ENCODE results near the gene CELF1. TPM values are rescaled to one million over a fixed set of nuclear protein-coding genes. Genes with fewer than 3 reads are reported as not detected.

The CELF1 gene
- total RNA-seq, 1 experiment from 2014 or later = 123 TPM

DNA sequence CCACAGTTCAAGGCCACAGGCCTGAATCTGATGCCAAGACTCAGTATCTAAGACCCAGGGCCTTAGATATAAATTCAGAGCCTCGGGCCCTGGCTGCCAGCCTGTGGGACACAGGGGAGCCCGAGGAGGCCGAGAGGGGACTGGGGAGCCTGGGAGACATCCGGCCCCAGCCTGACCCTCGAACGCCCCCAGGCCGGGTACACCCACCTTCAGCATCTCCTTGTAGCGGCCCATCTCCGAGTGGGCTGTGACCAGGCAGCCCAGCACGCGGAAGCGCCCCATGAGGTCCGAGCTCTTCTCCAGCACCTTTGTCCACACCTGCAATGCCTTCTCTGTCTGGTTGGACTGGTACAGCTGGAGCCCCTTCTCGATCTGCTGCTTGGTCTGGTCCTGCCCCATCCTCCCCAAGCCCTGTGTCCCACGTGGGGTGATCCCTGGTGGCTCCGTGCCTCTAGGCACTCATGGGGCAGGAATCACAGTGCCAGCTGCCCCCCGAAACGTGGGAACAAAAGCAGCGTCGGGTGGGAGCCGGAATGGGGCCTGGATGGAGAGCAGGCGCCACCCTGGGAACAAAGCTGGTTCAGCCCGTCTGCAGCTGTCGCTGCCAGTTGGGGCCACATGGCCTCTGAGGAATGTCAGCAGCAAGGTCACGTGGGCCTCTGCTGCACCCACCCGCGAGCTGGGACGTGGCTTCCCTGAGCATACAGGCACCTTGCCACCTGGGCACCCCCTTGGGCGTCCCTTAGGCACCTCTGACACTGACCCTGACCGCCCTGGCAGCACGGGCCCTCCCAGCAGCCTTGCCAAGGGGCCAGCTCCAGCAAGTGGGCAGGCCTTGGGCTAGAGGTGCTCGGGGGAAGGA, 104.1 kb downstream of the CELF1 start, which contains the start of gene RAPSN:
Gene RAPSN, minus strand, starts transcription at position 571 of the 862 bp plus-strand sequence. Its CDS starts 172 bp downstream, at position 399.
- DNase-seq (ENCODE audit: low spot score) = no peak

DNA sequence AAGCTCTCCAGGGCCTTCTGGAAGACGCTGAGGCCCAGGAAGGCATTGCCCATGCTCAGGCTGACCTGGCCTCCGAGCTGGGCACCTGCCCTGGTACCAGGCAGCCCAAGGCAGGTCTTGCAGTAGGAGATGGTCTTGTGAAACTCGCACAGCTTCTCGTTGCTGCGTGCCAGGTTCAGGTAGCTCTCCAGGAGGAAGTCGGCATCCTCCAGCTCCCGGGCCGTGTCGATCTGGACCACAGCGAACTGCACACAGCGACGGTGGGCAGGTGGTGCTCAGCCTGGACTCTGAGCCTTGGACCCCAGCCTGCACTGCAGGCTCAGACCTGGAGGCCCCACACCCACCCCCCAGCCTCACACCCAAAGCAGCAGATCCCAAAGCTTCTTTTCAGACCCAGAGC, 105.0 kb downstream of the CELF1 start:
- DNase-seq (ENCODE audit: low spot score) = no peak

DNA sequence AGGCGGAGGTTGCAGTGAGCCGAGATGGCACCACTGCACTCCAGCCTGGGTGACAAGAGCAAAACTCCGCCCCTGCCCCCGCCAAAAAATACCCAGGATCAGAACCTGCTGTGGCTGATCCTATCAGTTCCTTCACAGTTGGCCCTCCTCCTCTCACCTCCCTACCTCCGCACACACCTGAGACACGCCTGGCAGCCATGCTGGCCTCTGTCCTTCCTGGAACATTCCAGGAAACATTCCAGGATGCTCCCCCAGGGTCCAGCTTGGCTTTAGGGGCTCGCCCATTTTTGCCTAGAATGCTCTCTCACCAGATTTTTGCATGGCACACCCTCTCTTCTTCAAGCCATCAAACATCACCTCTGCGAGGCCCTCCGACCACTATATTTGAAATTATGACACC, 106.1 kb downstream of the CELF1 start:
- no peak for DNase-seq (ENCODE audit: low spot score)

DNA sequence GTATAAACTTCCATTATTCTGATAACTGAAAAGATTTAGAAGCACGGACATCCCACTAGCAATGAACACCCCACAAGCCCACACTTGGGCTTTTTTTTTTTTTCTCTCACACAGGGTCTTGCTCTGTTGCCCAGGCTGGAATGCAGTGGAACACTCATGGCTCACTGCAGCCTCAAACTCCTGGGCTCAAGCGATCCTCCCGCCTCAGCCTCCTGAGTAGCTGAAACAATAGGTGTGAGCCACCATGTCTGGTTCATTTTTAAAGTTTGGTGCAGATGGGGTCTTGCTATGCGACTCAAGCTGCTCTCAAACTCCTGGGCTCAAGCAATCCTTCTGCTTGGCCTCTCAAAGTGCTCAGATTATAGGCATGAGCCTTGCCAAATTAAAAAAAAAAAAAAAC, 107.1 kb downstream of the CELF1 start:
- DNase-seq (ENCODE audit: low spot score) = no peak

DNA sequence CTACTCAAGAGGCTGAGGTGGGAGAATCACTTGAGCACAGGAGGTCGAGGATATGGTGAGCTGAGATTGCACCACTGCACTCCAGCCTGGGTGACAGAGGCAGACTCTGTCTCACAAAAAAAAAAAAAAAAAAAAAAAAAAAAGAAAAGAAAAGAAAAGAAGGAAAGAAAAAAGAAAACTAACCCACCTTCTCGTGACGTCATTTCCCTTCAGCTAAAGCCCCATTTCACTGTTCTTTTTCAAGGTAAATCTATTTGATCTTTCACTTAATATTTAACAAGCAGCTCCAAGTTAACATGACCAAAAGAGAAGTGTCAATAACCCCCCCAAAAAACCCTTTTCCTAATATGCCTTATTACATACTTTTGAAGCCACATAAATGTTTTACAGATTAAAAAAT, 109.1 kb downstream of the CELF1 start:
- no peak for DNase-seq (ENCODE audit: low spot score)

DNA sequence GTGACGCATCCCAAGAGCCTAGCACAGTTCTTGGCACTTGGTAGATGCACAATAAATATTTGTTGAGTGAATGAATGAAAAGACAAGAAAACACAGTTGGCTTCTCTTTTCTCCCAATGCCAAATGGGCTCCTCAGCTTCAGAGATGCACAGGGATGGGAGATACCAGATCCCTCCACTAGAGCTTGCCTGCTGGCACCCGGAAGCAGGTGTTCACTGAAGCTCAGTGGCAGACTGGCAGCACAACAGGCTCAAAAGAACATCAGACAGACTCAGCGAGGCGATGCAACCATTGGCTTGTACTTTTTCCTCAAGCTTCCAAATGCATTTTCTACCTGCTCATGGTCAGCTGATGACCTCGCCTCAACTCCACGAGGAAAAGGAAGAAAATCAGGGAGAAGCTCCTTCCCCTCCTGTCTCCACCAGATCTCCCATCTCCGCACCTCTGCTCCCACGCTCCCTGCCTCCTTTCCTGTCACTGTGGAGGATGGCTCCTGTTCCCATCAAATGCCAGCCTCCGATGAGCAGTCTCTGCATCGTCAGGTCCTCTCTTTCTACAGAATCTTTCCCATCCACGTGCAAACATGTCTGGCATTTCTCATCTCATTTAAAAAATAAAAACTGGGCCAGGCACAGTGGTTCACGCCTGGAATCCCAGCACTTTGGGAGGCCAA, 109.8 kb downstream of the CELF1 start:
- DNase-seq (ENCODE audit: low spot score) = peak; percentile 60

DNA sequence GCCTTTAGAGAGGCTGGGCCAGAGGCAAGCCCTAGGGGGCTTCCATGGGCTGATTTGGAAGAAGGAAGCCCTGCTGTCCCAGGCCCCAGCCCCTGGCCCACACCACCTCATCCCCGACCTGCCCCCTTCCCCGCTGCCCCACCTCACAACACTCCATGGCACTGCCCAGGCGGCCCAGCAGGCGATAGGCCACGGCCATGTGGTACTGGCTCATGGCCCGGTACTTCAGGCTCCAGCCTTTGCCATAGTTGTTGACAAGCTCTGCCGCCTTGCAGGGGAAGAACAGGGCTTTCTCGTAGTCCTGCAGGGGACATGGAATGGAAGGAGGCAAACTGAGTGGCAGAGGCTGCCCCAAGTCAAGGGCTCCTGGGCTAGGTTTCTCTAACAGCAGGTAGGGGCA, 110.4 kb downstream of the CELF1 start:
- no peak for DNase-seq (ENCODE audit: low spot score)

DNA sequence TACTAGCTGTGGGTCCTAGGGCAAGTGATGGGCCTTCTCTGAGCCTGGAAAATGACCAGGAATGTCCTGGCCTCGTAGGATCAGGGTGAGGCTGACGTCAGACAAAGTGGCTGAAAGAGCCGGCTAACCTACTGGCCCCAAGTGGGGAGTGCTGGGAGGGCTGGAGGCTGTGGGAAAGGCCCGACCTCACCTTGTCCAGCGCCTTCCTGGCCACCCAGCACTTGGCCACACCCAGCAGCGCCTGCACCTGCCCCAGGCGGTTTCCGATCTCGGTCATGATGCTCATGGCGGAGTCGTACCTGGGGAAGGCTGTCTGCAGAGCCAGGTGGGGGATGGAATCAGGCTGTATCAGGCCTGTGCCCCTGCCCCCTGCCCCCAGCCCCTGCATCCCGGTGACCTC, 111.5 kb downstream of the CELF1 start:
- no peak for DNase-seq (ENCODE audit: low spot score)

DNA sequence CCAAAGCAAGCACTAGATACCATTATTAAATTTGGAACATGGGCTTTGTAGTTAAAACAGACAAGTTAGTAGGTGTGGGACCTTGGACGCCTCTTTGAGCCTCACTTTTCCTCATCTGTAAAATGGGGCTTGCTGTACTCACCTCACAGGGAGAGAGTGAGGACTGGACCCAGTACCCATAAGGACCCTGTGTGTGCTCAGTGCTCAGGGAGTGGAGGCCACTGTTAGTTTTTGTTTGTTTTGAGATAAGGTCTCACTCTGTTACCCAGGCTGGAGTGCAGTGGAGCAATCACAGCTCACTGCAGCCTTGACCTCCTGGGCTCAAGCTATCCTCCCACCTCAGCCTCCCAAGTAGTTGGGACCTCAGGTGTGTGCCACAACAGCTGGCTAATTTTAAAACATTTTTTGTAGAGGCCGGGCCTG, 112.9 kb downstream of the CELF1 start:
- no peak for DNase-seq (ENCODE audit: low spot score)

DNA sequence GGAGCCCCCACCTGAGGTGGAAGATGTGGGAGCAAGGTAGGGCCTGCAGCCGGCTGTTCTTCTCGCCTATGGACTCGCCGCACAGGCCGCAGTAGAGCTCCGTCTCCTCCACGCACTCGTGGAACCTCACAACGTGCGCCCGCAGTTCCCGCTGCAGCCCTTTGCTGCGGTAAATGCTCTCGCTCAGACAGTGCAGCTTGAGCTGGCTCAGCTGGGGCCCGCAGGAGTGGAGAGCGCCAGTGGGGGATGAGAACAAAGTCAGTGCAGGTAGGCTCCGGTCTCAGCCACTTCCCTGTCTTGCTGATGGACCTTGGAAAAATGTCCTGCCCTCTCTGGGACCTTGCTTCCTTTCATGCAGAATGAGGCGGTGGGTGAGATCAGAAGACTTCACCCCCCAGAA, 114.2 kb downstream of the CELF1 start:
- DNase-seq (ENCODE audit: low spot score) = no peak

DNA sequence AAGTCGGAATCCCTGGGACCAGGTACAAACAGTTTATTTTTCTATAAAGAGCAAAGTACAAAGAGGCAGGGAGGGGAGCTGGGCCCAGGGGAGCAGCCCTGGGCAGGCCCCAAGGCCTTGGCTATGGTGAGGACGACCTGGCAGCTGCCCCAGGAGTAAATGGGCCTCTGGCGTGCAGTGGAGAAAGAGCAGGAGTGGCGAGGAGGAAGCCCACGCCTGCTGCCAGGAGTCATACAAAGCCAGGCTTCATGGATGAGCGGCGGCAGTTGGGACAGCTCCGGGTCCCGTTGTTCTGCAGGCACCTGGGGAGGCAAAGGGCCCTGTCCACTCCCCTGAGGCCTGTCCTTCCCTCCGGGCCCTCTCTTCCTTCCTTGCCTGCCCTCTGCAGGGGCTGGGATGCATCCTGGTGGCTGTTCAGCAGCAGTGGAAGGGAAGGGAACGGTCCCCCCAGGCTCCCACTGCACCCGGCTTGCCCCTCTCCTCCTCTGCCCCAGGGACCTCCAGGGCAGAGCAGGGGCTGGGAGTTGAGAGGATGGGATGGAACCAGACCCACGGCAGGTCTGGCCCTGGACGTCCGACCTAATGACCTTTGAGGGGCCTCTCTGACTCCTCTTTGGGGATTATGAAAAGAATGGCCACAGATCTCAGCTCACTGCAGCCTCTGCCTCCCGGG, 115.0 kb downstream of the CELF1 start:
- DNase-seq (ENCODE audit: low spot score) = no peak

DNA sequence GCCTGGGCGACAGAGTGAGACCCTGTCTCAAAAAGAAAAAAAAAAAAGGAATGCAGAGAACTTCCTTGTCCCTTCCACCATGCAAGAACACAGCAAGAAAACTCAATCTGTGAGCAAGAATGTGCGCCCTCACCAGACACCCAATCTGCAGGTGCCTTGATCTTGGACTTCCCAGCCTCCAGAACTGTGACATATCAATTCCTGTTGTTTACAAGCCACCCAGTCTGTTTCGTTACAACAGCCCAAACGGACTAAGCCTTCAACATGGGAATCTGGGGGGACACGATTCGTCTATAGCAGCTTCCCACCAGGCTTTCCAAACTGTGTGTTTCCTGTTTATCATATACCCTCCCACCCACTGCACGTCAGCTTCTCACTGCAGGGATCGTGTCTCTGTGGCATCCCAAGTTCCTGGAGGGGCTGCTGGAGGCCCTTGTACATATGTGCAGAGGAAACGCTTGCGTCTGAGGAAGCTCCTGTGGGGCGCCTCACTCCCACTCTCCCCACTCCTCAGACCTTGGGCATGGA, 115.7 kb downstream of the CELF1 start:
- DNase-seq (ENCODE audit: low spot score) = no peak

DNA sequence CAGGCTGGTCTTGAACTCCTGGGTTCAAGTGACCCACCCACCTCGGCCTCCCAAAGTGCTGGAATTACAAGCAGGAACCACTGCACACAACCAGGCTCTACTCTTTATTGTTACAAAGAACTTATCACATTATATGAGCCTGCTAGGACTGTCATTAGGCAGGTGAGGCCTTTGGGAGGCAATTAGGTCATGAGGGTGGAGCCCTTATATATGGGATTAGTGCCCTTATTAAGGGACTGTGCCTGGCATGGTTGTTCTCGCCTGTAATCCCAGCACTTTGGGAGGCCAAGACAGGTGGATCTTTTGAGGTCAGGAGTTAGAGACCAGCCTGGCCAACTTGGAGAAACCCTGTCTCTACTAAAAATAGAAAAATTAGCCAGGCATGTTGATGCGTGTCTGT, 116.2 kb downstream of the CELF1 start:
- no peak for DNase-seq (ENCODE audit: low spot score)

DNA sequence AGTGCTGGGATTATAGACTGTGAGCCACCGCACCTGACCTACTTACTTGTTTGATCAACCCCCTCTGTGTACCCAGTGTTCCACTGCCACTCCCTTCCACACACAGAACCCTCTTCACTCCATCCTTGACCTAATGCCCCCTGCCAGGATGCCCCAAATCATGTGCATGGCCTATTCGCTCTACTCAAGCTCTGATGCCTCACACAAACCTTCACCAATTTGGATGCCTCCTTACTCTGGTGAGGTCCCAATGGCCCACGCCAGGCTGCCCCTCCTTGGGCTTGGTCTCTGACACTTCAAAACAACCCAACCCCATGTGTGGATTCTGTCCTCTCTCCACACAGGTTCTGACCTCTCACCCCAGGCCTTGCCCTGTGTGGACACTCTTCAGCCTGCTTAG, 117.2 kb downstream of the CELF1 start:
- DNase-seq (ENCODE audit: low spot score) = no peak

DNA sequence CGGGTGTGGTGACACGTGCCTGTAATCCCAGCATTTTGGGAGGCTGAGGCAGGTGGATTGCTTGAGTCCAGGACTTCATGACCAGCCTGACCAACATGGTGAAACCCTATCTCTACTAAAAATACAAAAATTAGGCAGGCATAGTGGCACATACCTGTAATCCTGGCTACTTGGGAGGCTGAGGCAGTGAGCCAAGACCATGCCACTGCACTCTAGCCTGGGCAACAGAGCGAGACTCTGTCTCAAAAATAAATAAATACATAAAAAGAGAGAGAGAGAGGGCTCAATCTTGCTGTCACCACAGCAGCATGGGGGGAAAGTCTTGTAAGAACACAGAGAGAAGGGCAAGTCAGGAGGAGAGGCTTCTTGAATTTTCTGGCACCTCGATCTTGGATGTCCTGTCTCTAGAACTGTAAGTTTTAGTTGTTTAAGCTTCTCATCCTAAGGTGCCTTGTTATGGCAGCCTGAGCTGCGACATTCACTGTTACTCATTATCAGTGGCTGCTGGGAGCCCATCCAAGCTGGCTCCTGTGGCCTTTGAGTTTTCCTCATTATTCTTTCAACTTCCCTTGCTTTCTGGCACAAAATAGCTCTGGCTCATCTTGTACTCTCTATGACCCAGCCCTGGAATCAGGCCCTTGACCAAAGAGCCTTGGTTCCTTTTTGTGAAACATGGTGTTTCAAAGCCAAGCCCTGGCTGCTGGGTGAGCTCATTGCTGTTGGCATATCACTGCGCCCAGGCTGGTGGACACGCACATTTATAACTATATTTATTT, 118.7 kb downstream of the CELF1 start:
- DNase-seq (ENCODE audit: low spot score) = no peak

DNA sequence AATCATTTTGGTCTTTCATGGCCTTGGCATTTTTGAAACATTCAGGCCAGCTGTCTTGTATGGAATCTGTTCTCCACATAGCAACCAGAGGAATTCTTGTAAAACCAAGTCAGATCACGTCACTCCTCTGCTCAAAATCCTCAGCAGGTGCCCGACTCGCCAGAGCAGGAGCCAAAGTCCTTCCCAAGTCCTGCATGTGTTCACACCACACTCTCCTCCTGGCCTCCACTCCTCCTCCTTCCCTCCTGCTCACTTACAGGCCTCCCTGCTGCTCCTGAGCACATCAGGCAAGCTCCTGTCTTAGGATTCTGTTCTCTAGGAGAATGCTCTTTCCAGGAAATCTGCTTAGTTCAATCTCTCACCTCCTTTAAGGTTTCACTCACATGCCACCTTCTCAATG, 119.8 kb downstream of the CELF1 start:
- DNase-seq (ENCODE audit: low spot score) = peak; percentile 23

DNA sequence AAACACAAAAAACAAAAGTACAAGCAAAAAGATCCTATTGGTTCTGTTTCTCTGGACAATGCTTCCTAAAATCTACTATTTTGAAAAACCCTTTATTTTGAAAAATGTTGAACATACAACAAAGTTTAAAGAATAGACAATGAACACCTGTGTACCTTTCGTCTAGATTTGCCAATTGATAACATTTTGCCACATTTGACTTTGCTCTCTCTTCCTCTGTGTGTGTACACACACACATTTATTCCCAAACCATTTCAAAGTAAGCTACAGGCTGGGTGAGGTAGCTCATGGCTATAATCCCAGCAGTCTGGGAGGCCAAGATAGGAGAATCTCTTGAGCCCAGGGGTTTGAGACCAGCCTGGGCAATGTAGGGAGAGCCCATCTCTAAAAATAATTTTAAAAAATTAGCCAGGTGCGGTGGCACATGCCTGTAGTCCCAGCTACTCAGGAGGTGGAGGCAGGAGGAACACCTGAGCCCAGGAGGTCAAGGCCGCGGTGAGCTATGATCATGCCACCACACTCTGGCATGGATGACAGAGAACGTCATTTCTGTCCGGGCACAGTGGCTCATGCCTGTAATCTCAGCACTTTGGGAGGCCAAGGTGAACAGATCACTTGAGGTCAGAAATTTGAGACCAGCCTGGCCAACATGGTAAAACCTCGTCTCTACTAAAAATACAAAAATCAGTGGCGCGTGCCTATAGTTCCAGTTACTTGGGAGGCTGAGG, 121.4 kb downstream of the CELF1 start:
- DNase-seq (ENCODE audit: low spot score) = no peak

DNA sequence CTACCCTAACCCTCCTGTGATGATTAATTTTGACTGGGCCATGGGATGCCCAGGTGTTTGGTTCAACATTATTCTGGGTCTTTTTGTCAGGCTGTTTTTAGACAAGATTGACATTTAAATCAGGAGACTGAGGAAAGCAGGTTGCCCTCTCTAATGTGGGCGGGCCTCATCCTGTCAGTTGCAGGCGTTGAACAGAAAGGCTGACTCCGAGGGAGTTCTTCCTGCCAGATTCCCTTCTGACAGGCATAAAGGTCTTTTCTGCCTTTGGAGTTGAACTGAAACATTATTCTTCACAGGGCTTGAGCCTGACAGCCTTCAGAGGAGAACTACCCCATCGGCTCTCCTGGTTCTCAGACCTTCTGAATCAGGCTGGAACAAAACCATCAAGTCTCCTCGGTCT, 122.4 kb downstream of the CELF1 start:
- no peak for DNase-seq (ENCODE audit: low spot score)

DNA sequence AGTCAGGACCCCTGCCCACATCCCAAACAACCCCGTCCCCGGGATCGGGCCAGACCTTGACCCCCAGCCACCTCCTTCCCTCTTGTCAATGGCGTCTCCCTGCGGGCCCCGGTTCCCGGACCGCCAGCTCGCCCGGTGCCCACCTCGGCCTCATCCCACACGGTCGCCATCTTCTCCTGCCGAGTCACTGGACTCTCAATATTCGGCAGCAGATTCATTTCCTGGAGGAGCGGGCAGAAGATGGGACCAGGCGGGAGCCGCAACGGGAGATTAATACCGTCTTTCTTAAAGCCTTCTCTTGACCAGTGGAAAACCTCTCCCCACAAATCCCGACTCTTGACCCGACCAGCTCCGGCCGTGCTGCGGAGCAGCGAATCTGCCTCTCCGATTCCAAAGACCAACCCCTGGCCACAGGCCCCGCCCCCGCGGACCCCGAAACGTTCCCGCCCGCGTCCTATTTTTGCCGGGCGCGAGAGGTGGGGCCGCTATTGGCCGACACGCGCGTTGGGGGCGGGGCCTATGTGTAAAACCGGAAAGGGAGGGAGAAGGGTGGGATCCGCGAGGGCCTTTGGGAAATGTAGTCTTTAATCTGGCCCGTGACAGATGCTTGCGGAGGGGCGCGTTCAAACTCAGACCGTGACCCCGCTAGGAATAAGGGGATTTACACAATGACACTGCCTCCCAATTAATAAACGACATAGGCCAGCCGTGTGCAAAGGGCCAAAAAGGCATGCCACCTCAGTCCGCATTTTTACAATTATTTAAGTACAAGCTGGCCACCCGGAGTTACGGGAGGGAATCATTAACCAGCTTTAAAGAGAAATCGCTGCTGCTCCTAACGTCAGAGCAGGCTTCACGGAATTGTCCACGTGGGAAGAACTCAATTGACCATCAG, 126.6 kb downstream of the CELF1 start, which contains the start of gene PSMC3:
Gene PSMC3, minus strand, starts transcription at position 378 of the 895 bp plus-strand sequence. Its CDS starts 160 bp downstream, at position 218.
- DNase-seq (ENCODE audit: low spot score) = peak; percentile 99
